Ovary (tissue), 3 donors: Measurements from ENCODE around the gene LRCH1.

Source experiments
- CTCF ChIP-seq, 3 donors: fragments of 450-650 bp in 2 of 3; fragments of 200-600 bp in 1 of 3; IDR thresholded peaks; one replicate each; pipeline versions ENCODE4 v1.5.1 to v1.8.0; 2016 to 2022; ENCODE audit warnings: antibody characterized with exemption in 3 of 3, mild to moderate bottlenecking in 1 of 3
- EP300 ChIP-seq: sonication (generic); formaldehyde crosslinking; IDR thresholded peaks from one replicate; pipeline ENCODE4 v1.6.1; 2017; ENCODE audit warnings: antibody characterized with exemption
- POLR2A ChIP-seq: fragments of 450-650 bp; IDR thresholded peaks from one replicate; pipeline ENCODE4 v1.6.1; 2017; ENCODE audit warnings: antibody characterized with exemption, mild to moderate bottlenecking, moderate library complexity
- donor health status: DM: no; HTN: no; CAD: no.

- TF ChIP-seq CTCF (IDR thresholded peaks at IDR 0.05) (no peak), POLR2A (no peak), EP300 (no peak)
Observed at GRCh38 chr13:46753917-46754316, 200.9 kb downstream of the LRCH1 start.
